Keratinocyte (primary cell): Measurements from ENCODE around the gene TNFRSF19.

Source experiments
- EZH2 ChIP-seq: IDR thresholded peaks from one replicate; pipeline ENCODE4 v1.6.1; 2012; ENCODE audit warnings: inconsistent platforms, mild to moderate bottlenecking, low read length, moderate library complexity
- TF ChIP-seq, protein P1 (sequence below), 3 experiments: IDR thresholded peaks in 1 of 3; conservative IDR thresholded peaks in 1 of 3; optimal IDR thresholded peaks in 1 of 3; 2 replicates in 2 of 3; 3 replicates in 1 of 3; pipeline versions ENCODE3 to v1.5.1; 2011; ENCODE audit warnings: low read length in 3 of 3, mild to moderate bottlenecking in 3 of 3, moderate library complexity in 2 of 3, control low read depth in 1 of 3, inconsistent platforms in 1 of 3; ENCODE audit not compliant: insufficient read depth in 2 of 3; ENCODE audit errors: extremely low read depth in 1 of 3

DNA sequence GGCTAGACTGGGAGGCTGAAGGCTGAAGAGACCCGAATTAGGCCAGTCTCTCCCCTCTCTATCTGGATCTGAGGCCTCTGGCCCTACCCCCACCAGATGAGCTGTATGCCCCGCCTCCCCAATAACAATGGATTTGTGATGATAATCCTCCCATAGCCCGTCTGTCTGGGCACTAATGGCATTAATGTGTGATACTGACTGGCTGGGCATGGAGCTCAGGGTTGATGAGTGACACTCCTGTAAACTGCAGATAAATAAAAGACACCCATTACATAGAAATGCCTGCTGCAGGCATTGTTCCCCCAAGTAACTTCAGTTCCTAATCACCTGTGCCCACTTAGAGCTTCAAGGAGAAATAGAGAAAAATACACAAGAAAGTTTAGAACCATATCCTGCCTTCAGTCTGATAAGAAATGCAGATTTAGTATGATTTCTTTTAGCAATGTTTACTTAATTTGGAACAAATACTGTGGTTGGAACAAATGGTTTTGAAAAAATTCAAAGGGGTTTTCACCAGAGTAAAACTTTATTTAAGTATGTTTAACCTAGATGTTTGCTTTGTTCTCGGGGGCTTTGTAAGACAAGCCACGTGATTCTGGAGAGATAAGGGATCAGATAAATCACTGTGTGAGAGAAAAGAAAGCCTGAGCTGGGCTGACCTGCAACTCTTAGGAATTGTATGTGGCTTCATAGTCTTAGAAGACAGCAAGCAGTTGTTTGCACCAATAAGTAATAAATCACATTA, 60.3 kb downstream of the TNFRSF19 start:
- TF ChIP-seq, protein P1, sequence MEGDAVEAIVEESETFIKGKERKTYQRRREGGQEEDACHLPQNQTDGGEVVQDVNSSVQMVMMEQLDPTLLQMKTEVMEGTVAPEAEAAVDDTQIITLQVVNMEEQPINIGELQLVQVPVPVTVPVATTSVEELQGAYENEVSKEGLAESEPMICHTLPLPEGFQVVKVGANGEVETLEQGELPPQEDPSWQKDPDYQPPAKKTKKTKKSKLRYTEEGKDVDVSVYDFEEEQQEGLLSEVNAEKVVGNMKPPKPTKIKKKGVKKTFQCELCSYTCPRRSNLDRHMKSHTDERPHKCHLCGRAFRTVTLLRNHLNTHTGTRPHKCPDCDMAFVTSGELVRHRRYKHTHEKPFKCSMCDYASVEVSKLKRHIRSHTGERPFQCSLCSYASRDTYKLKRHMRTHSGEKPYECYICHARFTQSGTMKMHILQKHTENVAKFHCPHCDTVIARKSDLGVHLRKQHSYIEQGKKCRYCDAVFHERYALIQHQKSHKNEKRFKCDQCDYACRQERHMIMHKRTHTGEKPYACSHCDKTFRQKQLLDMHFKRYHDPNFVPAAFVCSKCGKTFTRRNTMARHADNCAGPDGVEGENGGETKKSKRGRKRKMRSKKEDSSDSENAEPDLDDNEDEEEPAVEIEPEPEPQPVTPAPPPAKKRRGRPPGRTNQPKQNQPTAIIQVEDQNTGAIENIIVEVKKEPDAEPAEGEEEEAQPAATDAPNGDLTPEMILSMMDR (optimal IDR thresholded peaks at IDR 0.05 in 1 of 3, IDR thresholded peaks at IDR 0.05 in 1 of 3, conservative IDR thresholded peaks at IDR 0.05 in 1 of 3; ENCODE audit: extremely low read depth in 1 of 3, insufficient read depth in 2 of 3, low read length in 3 of 3) = no peak
- TF ChIP-seq EZH2 = no peak
